Stomach (tissue), 4 donors: ENCODE data around the gene RBM14.

ENCODE experiments used
- POLR2A ChIP-seq, 4 donors: fragments of 450-650 bp; IDR thresholded peaks; one replicate each; pipeline ENCODE4 v1.6.1; 2016; ENCODE audit warnings: antibody characterized with exemption in 4 of 4, control low read depth in 2 of 4, mild to moderate bottlenecking in 1 of 4, moderate library complexity in 1 of 4
- TF ChIP-seq, protein P1 (sequence below), 7 experiments: fragments of 450-650 bp in 4 of 7; fragments of 200-600 bp in 3 of 7; sonication (generic) in 3 of 7; IDR thresholded peaks; one replicate each; pipeline ENCODE4 v1.5.1; 2016 to 2019; ENCODE audit warnings: antibody characterized with exemption in 7 of 7, control low read depth in 2 of 7, mild to moderate bottlenecking in 1 of 7

GRCh38 chr11:66651016-66651415, 34.6 kb downstream of the RBM14 start:
- TF ChIP-seq, protein P1, sequence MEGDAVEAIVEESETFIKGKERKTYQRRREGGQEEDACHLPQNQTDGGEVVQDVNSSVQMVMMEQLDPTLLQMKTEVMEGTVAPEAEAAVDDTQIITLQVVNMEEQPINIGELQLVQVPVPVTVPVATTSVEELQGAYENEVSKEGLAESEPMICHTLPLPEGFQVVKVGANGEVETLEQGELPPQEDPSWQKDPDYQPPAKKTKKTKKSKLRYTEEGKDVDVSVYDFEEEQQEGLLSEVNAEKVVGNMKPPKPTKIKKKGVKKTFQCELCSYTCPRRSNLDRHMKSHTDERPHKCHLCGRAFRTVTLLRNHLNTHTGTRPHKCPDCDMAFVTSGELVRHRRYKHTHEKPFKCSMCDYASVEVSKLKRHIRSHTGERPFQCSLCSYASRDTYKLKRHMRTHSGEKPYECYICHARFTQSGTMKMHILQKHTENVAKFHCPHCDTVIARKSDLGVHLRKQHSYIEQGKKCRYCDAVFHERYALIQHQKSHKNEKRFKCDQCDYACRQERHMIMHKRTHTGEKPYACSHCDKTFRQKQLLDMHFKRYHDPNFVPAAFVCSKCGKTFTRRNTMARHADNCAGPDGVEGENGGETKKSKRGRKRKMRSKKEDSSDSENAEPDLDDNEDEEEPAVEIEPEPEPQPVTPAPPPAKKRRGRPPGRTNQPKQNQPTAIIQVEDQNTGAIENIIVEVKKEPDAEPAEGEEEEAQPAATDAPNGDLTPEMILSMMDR (IDR thresholded peaks at IDR 0.05): no peak
- no peak for TF ChIP-seq POLR2A (IDR thresholded peaks at IDR 0.05)
